Gastroesophageal sphincter (tissue), 4 donors: Measurements from ENCODE around the gene DUS3L. TPM values are rescaled to one million over a fixed set of nuclear protein-coding genes. Genes with fewer than 3 reads are reported as not detected.

Source experiments
- ATAC-seq: fragments of 150-250 bp; one replicate; pipeline ENCODE4 v1.9.1; 2016; ENCODE audit warnings: mild to moderate bottlenecking, moderate library complexity
- H3K27ac ChIP-seq, 4 donors: fragments of 200-600 bp; sonication (generic) in 3 of 4; 1 replicate in 3 of 4; 2 replicates in 1 of 4; pipeline ENCODE4 v1.5.1; 2016 to 2019
- H3K27me3 ChIP-seq: fragments of 200-600 bp; sonication (generic); one replicate; pipeline ENCODE4 v1.5.1; 2019
- H3K36me3 ChIP-seq, 2 donors: fragments of 200-600 bp; sonication (generic); one replicate each; pipeline ENCODE4 v1.5.1; 2019; ENCODE audit warnings: control low read depth in 1 of 2
- H3K4me1 ChIP-seq, 3 donors: fragments of 200-600 bp; sonication (generic); 1 replicate in 2 of 3; 2 replicates in 1 of 3; pipeline ENCODE4 v1.5.1; 2016 to 2019; ENCODE audit warnings: control low read depth in 2 of 3
- H3K4me3 ChIP-seq, 2 donors: fragments of 200-600 bp; sonication (generic); one replicate each; pipeline ENCODE4 v1.5.1; 2019; ENCODE audit warnings: mild to moderate bottlenecking in 1 of 2, moderate library complexity in 1 of 2
- H3K9me3 ChIP-seq, 3 donors: fragments of 200-600 bp; sonication (generic); one replicate each; pipeline ENCODE4 v1.5.1; 2017 to 2019; ENCODE audit warnings: control low read depth in 2 of 3
- EP300 ChIP-seq: sonication (generic); formaldehyde crosslinking; IDR thresholded peaks from one replicate; pipeline ENCODE4 v1.6.1; 2017; ENCODE audit warnings: antibody characterized with exemption, mild to moderate bottlenecking
- POLR2A ChIP-seq, 2 donors: fragments of 450-650 bp; IDR thresholded peaks; one replicate each; pipeline ENCODE4 v1.6.1; 2017; ENCODE audit warnings: antibody characterized with exemption in 2 of 2, mild to moderate bottlenecking in 2 of 2, moderate library complexity in 1 of 2
- POLR2AphosphoS5 ChIP-seq: sonication (generic); formaldehyde crosslinking; IDR thresholded peaks from one replicate; pipeline ENCODE4 v1.6.1; 2017; ENCODE audit warnings: antibody characterized with exemption
- WGBS, 2 donors: methylation state at CpG; one replicate each; pipeline ENCODE4 v1.1.5; 2018; ENCODE audit warnings: low coverage in 1 of 2; 5-methylcytosine and 5-hydroxymethylcytosine counted together
- total RNA-seq, 4 donors: library from RNA; depleted of rRNA; stranded (reverse); fragments of >200 nt; gene quantifications; one replicate each; pipeline ENCODE4 v1.1.0, GENCODE V29; 2016
- TF ChIP-seq, protein P1 (sequence below), 4 experiments: fragments of 200-600 bp in 2 of 4; fragments of 450-650 bp in 2 of 4; sonication (generic) in 1 of 4; IDR thresholded peaks; one replicate each; pipeline ENCODE4 v1.5.1; 2017 to 2019; ENCODE audit warnings: antibody characterized with exemption in 4 of 4, mild to moderate bottlenecking in 2 of 4, moderate library complexity in 2 of 4

DUS3L gene
- total RNA-seq, 4 donors from 2014 or later = 14.1 to 39.4 (median 22.6) TPM

DNA sequence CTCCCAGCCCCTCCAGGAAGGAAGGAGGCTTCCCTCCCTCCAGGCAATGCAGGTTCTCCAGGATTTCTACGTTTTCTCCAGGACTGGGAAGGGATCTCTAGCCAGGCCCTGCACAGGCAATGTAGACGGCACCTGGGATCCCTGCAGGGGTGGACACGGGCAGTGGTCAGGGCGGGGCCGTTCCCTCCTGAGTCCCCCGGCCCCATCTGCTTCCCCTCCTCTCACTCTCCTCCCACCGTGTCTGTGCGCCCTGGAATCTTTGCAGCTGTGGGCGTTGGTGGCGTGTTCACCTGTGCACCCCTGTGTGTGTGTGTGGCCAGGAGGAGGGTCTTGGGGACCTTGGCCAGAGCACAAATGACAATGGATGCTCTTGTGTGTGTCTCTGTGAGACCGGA is 23.9 kb upstream of the DUS3L start:
- no peak for ATAC-seq
- no peaks in the 10 kb centered on the region for H3K27me3 ChIP-seq
- H3K27ac ChIP-seq = no peak overlapping the region
- no peak overlapping the region for H3K4me3 ChIP-seq
- TF ChIP-seq POLR2A (IDR thresholded peaks at IDR 0.05) = no peak
- TF ChIP-seq, protein P1, sequence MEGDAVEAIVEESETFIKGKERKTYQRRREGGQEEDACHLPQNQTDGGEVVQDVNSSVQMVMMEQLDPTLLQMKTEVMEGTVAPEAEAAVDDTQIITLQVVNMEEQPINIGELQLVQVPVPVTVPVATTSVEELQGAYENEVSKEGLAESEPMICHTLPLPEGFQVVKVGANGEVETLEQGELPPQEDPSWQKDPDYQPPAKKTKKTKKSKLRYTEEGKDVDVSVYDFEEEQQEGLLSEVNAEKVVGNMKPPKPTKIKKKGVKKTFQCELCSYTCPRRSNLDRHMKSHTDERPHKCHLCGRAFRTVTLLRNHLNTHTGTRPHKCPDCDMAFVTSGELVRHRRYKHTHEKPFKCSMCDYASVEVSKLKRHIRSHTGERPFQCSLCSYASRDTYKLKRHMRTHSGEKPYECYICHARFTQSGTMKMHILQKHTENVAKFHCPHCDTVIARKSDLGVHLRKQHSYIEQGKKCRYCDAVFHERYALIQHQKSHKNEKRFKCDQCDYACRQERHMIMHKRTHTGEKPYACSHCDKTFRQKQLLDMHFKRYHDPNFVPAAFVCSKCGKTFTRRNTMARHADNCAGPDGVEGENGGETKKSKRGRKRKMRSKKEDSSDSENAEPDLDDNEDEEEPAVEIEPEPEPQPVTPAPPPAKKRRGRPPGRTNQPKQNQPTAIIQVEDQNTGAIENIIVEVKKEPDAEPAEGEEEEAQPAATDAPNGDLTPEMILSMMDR (IDR thresholded peaks at IDR 0.05) = no peak
- H3K4me1 ChIP-seq = no peaks in the 10 kb centered on the region
- WGBS, 2 donors = 56 to 80% methylated on average over 6 to 8 of the region's 11 CpGs
- H3K9me3 ChIP-seq = no peaks in the 10 kb centered on the region
- H3K36me3 ChIP-seq = peaks cover 0 to 6% of the 10 kb centered on the region in 2 donors

- Histone ChIP-seq H3K27me3 (no peaks in the 10 kb centered on the region), H3K9me3 (no peaks in the 10 kb centered on the region), H3K4me3 (no peak overlapping the region), H3K4me1 (no peaks in the 10 kb centered on the region), H3K27ac (no peak overlapping the region), H3K36me3 (peaks cover 0 to 6% of the 10 kb centered on the region in 2 donors)
- 83% methylated on average over 6 of the region's 9 CpGs; no CpG with 5 or more reads in 1 of the 2 donors for WGBS, 2 donors
- ATAC-seq = no peak
- TF ChIP-seq, protein P1 (IDR thresholded peaks at IDR 0.05) = no peak
- TF ChIP-seq EP300 (no peak), POLR2A (IDR thresholded peaks at IDR 0.05) (no peak), POLR2AphosphoS5 (no peak)
Observed at GRCh38 chr19:5814123-5814851, 23.3 kb upstream of the DUS3L start.

- 86 to 100% methylated on average over 1 to 4 of the region's 4 CpGs for whole genome bisulfite sequencing, 2 donors
- H3K27me3 ChIP-seq = no peaks in the 10 kb centered on the region
- ATAC-seq = no peak
- H3K4me1 ChIP-seq = peaks cover 0 to 6% (median 0%) of the 10 kb centered on the region in 3 donors
- TF ChIP-seq, protein P1 (IDR thresholded peaks at IDR 0.05) = no peak
- TF ChIP-seq POLR2A (IDR thresholded peaks at IDR 0.05) (no peak), EP300 (no peak), POLR2AphosphoS5 (no peak)
- no peaks in the 10 kb centered on the region for H3K9me3 ChIP-seq
- no peak overlapping the region for H3K4me3 ChIP-seq
- H3K36me3 ChIP-seq = peaks cover 0 to 10% of the 10 kb centered on the region in 2 donors
- H3K27ac ChIP-seq = no peak overlapping the region
Observed at GRCh38 chr19:5811117-5811516, 20.2 kb upstream of the DUS3L start.

DNA sequence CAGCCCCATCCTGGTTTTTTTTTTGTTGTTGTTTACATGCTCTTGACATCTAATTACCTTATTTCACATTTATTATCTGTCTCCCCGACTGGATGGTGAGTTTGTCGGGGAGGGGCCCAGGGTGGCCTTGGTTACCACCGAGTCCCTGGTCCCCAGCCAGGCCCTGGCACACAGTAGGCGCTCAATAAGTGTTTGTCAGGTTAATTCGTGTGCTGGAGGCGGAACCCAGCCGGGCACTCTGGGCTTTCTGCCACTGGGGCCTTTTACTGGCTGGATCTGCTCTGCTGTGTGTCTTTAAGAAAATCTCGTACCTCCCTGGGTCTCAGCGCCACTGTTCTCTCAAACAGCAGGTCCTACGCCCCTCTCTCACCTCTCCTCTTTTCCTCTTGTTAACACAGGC is 18.5 kb upstream of the DUS3L start:
- Histone ChIP-seq H3K36me3 (peaks cover 0 to 10% of the 10 kb centered on the region in 2 donors), H3K4me3 (no peak overlapping the region), H3K27ac (no peak overlapping the region), H3K4me1 (peaks cover 0 to 17% (median 2%) of the 10 kb centered on the region in 3 donors), H3K9me3 (no peaks in the 10 kb centered on the region), H3K27me3 (peaks cover 3% of the 10 kb centered on the region)
- TF ChIP-seq, protein P1 (IDR thresholded peaks at IDR 0.05) = no peak
- TF ChIP-seq POLR2AphosphoS5 = no peak
- no peak for TF ChIP-seq POLR2A (IDR thresholded peaks at IDR 0.05)
- TF ChIP-seq EP300 = no peak
- WGBS, 2 donors = 63 to 79% methylated on average over 3 to 9 of the region's 10 CpGs
- ATAC-seq = no peak

DNA sequence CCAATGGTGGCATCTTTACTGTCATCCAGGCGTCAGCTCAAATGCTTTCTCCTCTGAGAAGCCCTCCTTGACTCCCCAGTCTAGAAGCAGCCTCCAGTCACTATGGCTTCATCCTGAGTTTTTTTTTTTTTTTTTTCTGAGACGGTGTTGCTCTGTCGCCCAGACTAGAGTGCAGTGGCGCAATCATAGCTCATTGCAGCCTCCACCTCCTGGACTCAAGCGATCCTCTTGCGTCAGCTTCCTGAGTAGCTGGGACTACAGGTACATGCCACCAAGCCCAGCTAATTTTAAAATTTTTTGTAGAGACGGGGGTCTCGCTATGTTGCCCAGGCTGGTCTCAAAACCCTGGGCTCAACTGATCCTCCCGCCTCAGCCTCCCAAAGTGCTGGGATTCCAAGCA is 18.1 kb upstream of the DUS3L start:
- TF ChIP-seq POLR2A (IDR thresholded peaks at IDR 0.05) = no peak
- H3K9me3 ChIP-seq = no peaks in the 10 kb centered on the region
- peaks cover 7% of the 10 kb centered on the region for H3K27me3 ChIP-seq
- peaks cover 0 to 10% of the 10 kb centered on the region in 2 donors for H3K36me3 ChIP-seq
- no peak for ATAC-seq
- H3K27ac ChIP-seq = no peak overlapping the region
- H3K4me3 ChIP-seq = no peak overlapping the region
- peaks cover 0 to 21% (median 4%) of the 10 kb centered on the region in 3 donors for H3K4me1 ChIP-seq
- 81 to 95% methylated on average over 5 to 6 of the region's 9 CpGs for WGBS, 2 donors
